Endodermal cell (in vitro differentiated cells): ENCODE results near the gene SPEF2. TPM values are rescaled to one million over a fixed set of nuclear protein-coding genes. Genes with fewer than 3 reads are reported as not detected.

Experiments used
- DNase-seq: peaks from one replicate; pipeline ENCODE4 v3.0.0-alpha.2; 2017
- H3K27ac ChIP-seq: 2 replicates; pipeline ENCODE4 v1.5.1; 2013; ENCODE audit warnings: mild to moderate bottlenecking, low read depth, low read length, moderate library complexity
- H3K27me3 ChIP-seq: 2 replicates; pipeline ENCODE4 v1.6.1; 2013; ENCODE audit warnings: mild to moderate bottlenecking, low read length, moderate library complexity; ENCODE audit not compliant: insufficient read depth, control insufficient read depth, poor library complexity, severe bottlenecking
- H3K36me3 ChIP-seq: 2 replicates; pipeline ENCODE4 v1.7.0; 2013; ENCODE audit warnings: mild to moderate bottlenecking, low read length, moderate library complexity; ENCODE audit not compliant: control insufficient read depth, insufficient read depth
- H3K4me1 ChIP-seq: one replicate; pipeline ENCODE4 v1.7.0; 2013; ENCODE audit warnings: low read length; ENCODE audit not compliant: control insufficient read depth, insufficient read depth
- H3K4me3 ChIP-seq: 2 replicates; pipeline ENCODE4 v1.5.1; 2013; ENCODE audit warnings: mild to moderate bottlenecking, low read length, moderate library complexity
- H3K9ac ChIP-seq: 2 replicates; pipeline ENCODE4 v1.6.1; 2013; ENCODE audit warnings: mild to moderate bottlenecking, low read length, moderate library complexity; ENCODE audit not compliant: poor library complexity, severe bottlenecking; ENCODE audit errors: extremely low read depth
- H3K9me3 ChIP-seq: 2 replicates; pipeline ENCODE4 v1.6.1; 2013; ENCODE audit warnings: mild to moderate bottlenecking, low read length, moderate library complexity; ENCODE audit not compliant: control insufficient read depth
- H3K27ac Mint-ChIP-seq: 2 replicates; pipeline ENCODE4 v1.8.0; 2020; ENCODE audit warnings: mixed read lengths
- H3K27me3 Mint-ChIP-seq: 2 replicates; pipeline ENCODE4 v1.8.0; 2021; ENCODE audit warnings: mild to moderate bottlenecking, mixed read lengths; ENCODE audit not compliant: insufficient read depth
- H3K36me3 Mint-ChIP-seq: 2 replicates; pipeline ENCODE4 v1.8.0; 2020; ENCODE audit warnings: low read depth, mixed read lengths
- H3K4me1 Mint-ChIP-seq: 2 replicates; pipeline ENCODE4 v1.8.0; 2020; ENCODE audit warnings: mixed read lengths
- H3K4me3 Mint-ChIP-seq: 2 replicates; pipeline ENCODE4 v1.8.0; 2020; ENCODE audit warnings: mild to moderate bottlenecking, moderate library complexity, mixed read lengths
- H3K9me3 Mint-ChIP-seq: 2 replicates; pipeline ENCODE4 v1.8.0; 2020; ENCODE audit warnings: mild to moderate bottlenecking, mixed read lengths
- WGBS, 2 experiments: methylation state at CpG; one replicate each; pipeline versions ENCODE4 v1.1.5 to v1.1.7; 2013; ENCODE audit warnings: missing lambda C conversion rate in 2 of 2, mixed read lengths in 1 of 2; ENCODE audit not compliant: insufficient coverage in 1 of 2, insufficient read length in 1 of 2; 5-methylcytosine and 5-hydroxymethylcytosine counted together
- total RNA-seq, 2 donors: library from RNA; stranded (reverse); fragmentation: NEBNext Ultra II Directional in 1 of 2; extraction: Animal tissue kit (Norgen Biotek cat#: 25700) in 1 of 2; gene quantifications; 2 replicates in 1 of 2; 3 replicates in 1 of 2; pipeline ENCODE4 v1.2.1, GENCODE V29; 2021
- TF ChIP-seq, protein P1 (sequence below): fragments of 200-600 bp; sonication (generic); conservative IDR thresholded peaks from 2 replicates; pipeline ENCODE4 v1.5.0; 2021; ENCODE audit warnings: antibody characterized with exemption, mild to moderate bottlenecking

The SPEF2 gene
- total RNA-seq, 2 donors from 2014 or later, result 3.3 to 4.0 TPM

DNA sequence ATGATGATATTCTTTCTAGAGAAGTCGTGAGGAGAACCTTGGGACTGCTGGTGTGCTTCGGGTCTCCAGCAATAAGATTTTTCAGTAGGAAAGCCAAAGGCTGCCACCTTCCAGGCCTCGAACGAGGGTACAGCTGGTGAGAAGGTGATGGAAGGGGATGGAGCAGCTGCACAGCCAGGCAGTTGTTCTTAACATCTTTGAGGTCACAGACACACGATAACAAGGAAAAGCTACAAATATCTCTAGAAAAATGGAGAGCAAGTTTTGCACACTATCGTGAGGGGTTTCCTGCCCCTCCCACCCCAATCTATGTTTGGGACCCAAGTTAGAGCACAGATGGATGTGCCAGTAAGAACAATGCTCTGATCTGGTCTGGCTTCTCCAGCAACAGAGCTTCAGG is 232.2 kb downstream of the SPEF2 start:
- H3K36me3 Mint-ChIP-seq, result no peaks in the 10 kb centered on the region
- peaks cover 10% of the 10 kb centered on the region for H3K4me1 ChIP-seq
- no peaks in the 10 kb centered on the region for H3K27me3 ChIP-seq
- H3K4me3 Mint-ChIP-seq, result no peak overlapping the region
- peaks cover 35% of the 10 kb centered on the region for H3K9me3 Mint-ChIP-seq
- peaks cover 23% of the 10 kb centered on the region for H3K4me1 Mint-ChIP-seq
- no peak overlapping the region for H3K9ac ChIP-seq
- 92 to 94% methylated on average over 5 to 6 of the region's 6 CpGs for WGBS, 2 experiments
- H3K36me3 ChIP-seq, result no peaks in the 10 kb centered on the region
- no peak for DNase-seq
- H3K27ac ChIP-seq, result no peak overlapping the region
- H3K9me3 ChIP-seq, result peaks cover 45% of the 10 kb centered on the region
- no peak overlapping the region for H3K27ac Mint-ChIP-seq
- TF ChIP-seq, protein P1, sequence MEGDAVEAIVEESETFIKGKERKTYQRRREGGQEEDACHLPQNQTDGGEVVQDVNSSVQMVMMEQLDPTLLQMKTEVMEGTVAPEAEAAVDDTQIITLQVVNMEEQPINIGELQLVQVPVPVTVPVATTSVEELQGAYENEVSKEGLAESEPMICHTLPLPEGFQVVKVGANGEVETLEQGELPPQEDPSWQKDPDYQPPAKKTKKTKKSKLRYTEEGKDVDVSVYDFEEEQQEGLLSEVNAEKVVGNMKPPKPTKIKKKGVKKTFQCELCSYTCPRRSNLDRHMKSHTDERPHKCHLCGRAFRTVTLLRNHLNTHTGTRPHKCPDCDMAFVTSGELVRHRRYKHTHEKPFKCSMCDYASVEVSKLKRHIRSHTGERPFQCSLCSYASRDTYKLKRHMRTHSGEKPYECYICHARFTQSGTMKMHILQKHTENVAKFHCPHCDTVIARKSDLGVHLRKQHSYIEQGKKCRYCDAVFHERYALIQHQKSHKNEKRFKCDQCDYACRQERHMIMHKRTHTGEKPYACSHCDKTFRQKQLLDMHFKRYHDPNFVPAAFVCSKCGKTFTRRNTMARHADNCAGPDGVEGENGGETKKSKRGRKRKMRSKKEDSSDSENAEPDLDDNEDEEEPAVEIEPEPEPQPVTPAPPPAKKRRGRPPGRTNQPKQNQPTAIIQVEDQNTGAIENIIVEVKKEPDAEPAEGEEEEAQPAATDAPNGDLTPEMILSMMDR, result no peak
- no peaks in the 10 kb centered on the region for H3K27me3 Mint-ChIP-seq
- H3K4me3 ChIP-seq, result no peak overlapping the region

DNA sequence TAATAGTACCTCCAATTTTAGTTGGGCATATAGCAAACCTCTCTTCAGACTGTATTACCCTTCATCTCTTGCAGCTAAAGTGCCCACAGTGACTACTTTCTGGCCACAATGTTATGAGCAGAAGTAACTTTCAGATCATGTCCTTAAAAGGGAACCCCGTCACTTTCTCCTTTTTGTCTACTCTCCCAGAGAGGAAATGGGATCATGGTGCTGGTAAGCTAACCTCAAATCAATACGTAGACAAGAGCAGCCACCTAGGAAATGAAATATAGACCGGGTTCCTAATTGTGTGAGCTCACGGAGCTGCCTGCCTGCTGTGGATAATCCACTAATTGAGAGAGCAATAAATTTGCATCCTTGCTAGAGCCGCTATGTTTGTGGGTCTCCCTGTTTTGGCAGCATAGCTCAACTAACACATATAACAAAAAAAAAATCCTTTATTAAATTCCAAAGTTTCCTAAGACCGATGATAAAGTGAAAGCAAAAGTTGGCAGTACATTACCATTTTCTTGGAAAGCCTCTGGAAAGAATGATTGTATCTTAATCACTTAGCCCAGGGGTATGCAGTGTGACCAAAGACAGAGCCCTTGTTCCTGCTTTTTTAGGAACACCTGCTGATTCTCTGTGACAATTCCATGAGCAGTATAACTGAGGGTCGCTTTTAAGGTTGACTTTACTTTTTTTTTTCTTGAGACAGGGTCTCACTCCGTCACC is 233.5 kb downstream of the SPEF2 start:
- Histone ChIP-seq H3K27me3 (no peaks in the 10 kb centered on the region), H3K9ac (no peak overlapping the region), H3K36me3 (no peaks in the 10 kb centered on the region), H3K4me1 (peaks cover 21% of the 10 kb centered on the region), H3K9me3 (peaks cover 32% of the 10 kb centered on the region), H3K27ac (no peak overlapping the region), H3K4me3 (no peak overlapping the region)
- Mint-ChIP-seq H3K36me3 (no peaks in the 10 kb centered on the region), H3K27ac (no peak overlapping the region), H3K4me1 (peaks cover 35% of the 10 kb centered on the region), H3K9me3 (peaks cover 23% of the 10 kb centered on the region), H3K4me3 (no peak overlapping the region), H3K27me3 (no peaks in the 10 kb centered on the region)
- 90 to 95% methylated on average over 6 to 8 of the region's 8 CpGs for WGBS, 2 experiments
- DNase-seq, result no peak
- TF ChIP-seq, protein P1, result no peak

DNA sequence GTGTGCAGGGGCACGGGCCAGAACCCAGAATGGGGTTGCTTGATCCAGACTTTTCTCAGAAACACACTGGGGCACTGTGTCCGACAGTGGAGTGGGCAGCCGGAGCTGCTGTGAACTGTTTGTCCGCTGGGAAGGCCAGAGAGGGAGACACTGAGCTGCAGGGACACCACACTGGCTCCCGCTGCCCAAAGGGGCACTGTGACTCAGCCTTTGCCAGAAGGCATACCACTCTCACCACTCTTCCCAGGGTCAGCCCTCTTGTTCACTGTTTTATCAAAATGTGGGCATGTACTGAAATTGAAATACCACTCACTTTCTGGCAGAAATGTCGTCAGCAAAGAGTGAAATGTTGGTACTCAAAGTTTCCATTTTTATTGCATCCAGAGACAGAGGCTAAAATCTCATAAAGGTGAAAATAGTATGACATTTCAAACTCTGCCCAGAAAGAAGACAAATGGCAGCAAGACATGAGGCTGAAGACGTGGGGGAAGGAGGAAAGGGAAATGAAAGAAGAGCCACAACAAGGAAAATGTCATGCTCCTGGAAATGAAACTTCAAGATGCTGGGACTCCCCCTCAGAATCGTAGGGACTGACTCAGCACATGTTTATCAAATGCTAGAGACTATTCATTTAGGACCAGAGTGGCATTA is 234.5 kb downstream of the SPEF2 start:
- Mint-ChIP-seq H3K27me3 (no peaks in the 10 kb centered on the region), H3K9me3 (peaks cover 12% of the 10 kb centered on the region), H3K4me1 (peaks cover 43% of the 10 kb centered on the region), H3K27ac (no peak overlapping the region), H3K4me3 (no peak overlapping the region), H3K36me3 (no peaks in the 10 kb centered on the region)
- Histone ChIP-seq H3K36me3 (no peaks in the 10 kb centered on the region), H3K27me3 (no peaks in the 10 kb centered on the region), H3K27ac (no peak overlapping the region), H3K4me3 (peak overlapping the region; percentile 49), H3K4me1 (peaks cover 29% of the 10 kb centered on the region), H3K9me3 (peaks cover 21% of the 10 kb centered on the region), H3K9ac (no peak overlapping the region)
- WGBS, 2 experiments, result 78 to 84% methylated on average over 7 to 8 of the region's 8 CpGs
- DNase-seq, result no peak
- TF ChIP-seq, protein P1, result no peak
